Measurements from ENCODE around the gene ABI3. TPM values are rescaled to one million over a fixed set of nuclear protein-coding genes. Genes with fewer than 3 reads are reported as not detected.

ABI3 gene
- total RNA-seq, 2 donors from 2014 or later: 8.9 to 10.8 TPM

- H3K4me3 ChIP-seq: peak overlapping the region; percentile 53
- TF ChIP-seq, protein P1, sequence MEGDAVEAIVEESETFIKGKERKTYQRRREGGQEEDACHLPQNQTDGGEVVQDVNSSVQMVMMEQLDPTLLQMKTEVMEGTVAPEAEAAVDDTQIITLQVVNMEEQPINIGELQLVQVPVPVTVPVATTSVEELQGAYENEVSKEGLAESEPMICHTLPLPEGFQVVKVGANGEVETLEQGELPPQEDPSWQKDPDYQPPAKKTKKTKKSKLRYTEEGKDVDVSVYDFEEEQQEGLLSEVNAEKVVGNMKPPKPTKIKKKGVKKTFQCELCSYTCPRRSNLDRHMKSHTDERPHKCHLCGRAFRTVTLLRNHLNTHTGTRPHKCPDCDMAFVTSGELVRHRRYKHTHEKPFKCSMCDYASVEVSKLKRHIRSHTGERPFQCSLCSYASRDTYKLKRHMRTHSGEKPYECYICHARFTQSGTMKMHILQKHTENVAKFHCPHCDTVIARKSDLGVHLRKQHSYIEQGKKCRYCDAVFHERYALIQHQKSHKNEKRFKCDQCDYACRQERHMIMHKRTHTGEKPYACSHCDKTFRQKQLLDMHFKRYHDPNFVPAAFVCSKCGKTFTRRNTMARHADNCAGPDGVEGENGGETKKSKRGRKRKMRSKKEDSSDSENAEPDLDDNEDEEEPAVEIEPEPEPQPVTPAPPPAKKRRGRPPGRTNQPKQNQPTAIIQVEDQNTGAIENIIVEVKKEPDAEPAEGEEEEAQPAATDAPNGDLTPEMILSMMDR (IDR thresholded peaks at IDR 0.05): peak; percentile 75
- ATAC-seq (ENCODE audit: insufficient number of reproducible peaks, low FRiP score, low read depth): no peak
- H3K4me1 ChIP-seq (ENCODE audit: control insufficient read depth in 1 of 2, low read depth in 2 of 2): peaks cover 4 to 19% of the 10 kb centered on the region in 2 donors
- H3K36me3 ChIP-seq: no peaks in the 10 kb centered on the region
- H3K9me3 ChIP-seq: no peaks in the 10 kb centered on the region
- DNase-seq (ENCODE audit: low spot score): no peak
- H3K27me3 ChIP-seq (replicated peaks; ENCODE audit: insufficient read depth): peaks cover 6% of the 10 kb centered on the region
- H3K27ac ChIP-seq: no peak overlapping the region
These were observed 13.2 kb downstream of the ABI3 start for GRCh38 chr17:49223517-49224197.

- ATAC-seq (ENCODE audit: insufficient number of reproducible peaks, low FRiP score, low read depth): no peak
- H3K4me3 ChIP-seq: peak overlapping the region; percentile 53
- peaks cover 6% of the 10 kb centered on the region for H3K27me3 ChIP-seq (replicated peaks; ENCODE audit: insufficient read depth)
These were observed 13.9 kb downstream of the ABI3 start for GRCh38 chr17:49224198-49224996.

GRCh38 chr17:49224997-49225337 is 14.5 kb downstream of the ABI3 start:
- Histone ChIP-seq H3K9me3 (no peaks in the 10 kb centered on the region), H3K4me1 (ENCODE audit: control insufficient read depth in 1 of 2, low read depth in 2 of 2) (peaks cover 5 to 23% of the 10 kb centered on the region in 2 donors), H3K27me3 (replicated peaks; ENCODE audit: insufficient read depth) (peaks cover 6% of the 10 kb centered on the region), H3K4me3 (peak overlapping the region; percentile 53), H3K27ac (no peak overlapping the region), H3K36me3 (no peaks in the 10 kb centered on the region)
- TF ChIP-seq, protein P1 (IDR thresholded peaks at IDR 0.05): no peak
- DNase-seq (ENCODE audit: low spot score) (no peak), ATAC-seq (ENCODE audit: insufficient number of reproducible peaks, low FRiP score, low read depth) (no peak)

More at GRCh38 chr17:49224198-49224996, 13.9 kb downstream of the ABI3 start:
- TF ChIP-seq, protein P1 (IDR thresholded peaks at IDR 0.05): no peak
- H3K9me3 ChIP-seq: no peaks in the 10 kb centered on the region
- DNase-seq (ENCODE audit: low spot score): no peak
- no peaks in the 10 kb centered on the region for H3K36me3 ChIP-seq
- peaks cover 4 to 19% of the 10 kb centered on the region in 2 donors for H3K4me1 ChIP-seq (ENCODE audit: control insufficient read depth in 1 of 2, low read depth in 2 of 2)
- no peak overlapping the region for H3K27ac ChIP-seq

DNA sequence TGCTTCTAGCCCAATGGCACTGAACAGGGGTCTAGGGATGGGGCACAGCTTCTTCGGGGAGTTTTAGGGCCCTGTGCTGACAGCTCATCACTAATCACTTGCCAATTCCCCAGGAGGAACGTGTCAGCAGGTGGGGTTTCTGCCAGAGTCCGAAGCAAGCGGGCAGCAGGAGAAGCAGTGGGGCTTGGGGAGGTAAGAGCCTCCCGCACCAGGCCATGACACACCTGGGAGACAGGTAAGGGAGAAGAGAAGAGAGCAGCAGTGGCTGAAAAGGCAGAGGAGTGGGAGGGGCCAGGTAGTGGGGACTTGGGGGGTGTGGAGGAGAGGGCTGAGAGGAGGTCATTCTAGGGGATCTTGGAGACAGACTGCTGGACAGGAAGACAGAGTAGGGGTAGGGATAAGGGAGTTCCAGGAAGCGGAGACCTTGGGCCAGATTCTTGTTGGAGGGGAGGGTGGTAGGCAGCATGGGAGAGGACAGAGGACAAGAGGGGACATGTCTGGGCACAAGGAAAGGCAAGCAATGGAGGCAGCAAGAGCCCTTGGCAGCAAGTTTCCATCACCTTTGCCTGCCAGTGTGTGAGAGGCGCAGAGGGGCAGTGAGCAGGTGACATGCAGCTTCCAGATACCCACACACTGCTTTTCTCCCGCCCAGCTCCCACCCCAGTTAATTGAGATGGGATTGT is 15.2 kb downstream of the ABI3 start:
- no peak for DNase-seq (ENCODE audit: low spot score)
- H3K27ac ChIP-seq: peak overlapping the region in 1 of 2 donors; percentile 22
- no peak for ATAC-seq (ENCODE audit: insufficient number of reproducible peaks, low FRiP score, low read depth)
- no peaks in the 10 kb centered on the region for H3K9me3 ChIP-seq
- H3K27me3 ChIP-seq (replicated peaks; ENCODE audit: insufficient read depth): peaks cover 6% of the 10 kb centered on the region
- no peak overlapping the region for H3K4me3 ChIP-seq
- H3K36me3 ChIP-seq: no peaks in the 10 kb centered on the region
- TF ChIP-seq, protein P1 (IDR thresholded peaks at IDR 0.05): no peak
- peaks cover 10 to 30% of the 10 kb centered on the region in 2 donors for H3K4me1 ChIP-seq (ENCODE audit: control insufficient read depth in 1 of 2, low read depth in 2 of 2)
